H1 (cell line): ENCODE measurements around the gene CD200. TPM values are rescaled to one million over a fixed set of nuclear protein-coding genes. Genes with fewer than 3 reads are reported as not detected.

ENCODE experiments used
- CTCF ChIA-PET: fragments of 300-600 bp; sonication (Branson Sonifier 250); formaldehyde crosslinking; loops from one replicate; lab custom pipeline; 2021; ENCODE audit not compliant: partially characterized antibody; lab: Charles Lee
- POLR2A ChIA-PET: fragments of 300-600 bp; sonication (Branson Sonifier 250); formaldehyde crosslinking; loops from one replicate; lab custom pipeline; 2021; ENCODE audit warnings: inconsistent platforms; ENCODE audit not compliant: partially characterized antibody; lab: Charles Lee
- DNase-seq, 2 experiments: peaks; one replicate each; pipeline versions ENCODE4 v3.0.0 to v3.0.0-alpha.2; 2010 to 2022; ENCODE audit warnings: low spot score in 2 of 2, low read depth in 1 of 2, mixed read lengths in 1 of 2
- FAIRE-seq: peaks from 2 replicates; lab custom pipeline; 2011; peaks lifted over from hg19 to GRCh38; lab: Jason Lieb, UNC
- H2AFZ ChIP-seq: 2 replicates; pipeline ENCODE4 v1.8.1; 2012; ENCODE audit warnings: low read length, inconsistent platforms
- H2AK5ac ChIP-seq: 2 replicates; pipeline ENCODE4 v1.6.1; 2013; ENCODE audit warnings: low read depth, low read length
- H2BK120ac ChIP-seq: replicated peaks from 2 replicates; pipeline ENCODE3; 2013; ENCODE audit warnings: low read depth, low read length, inconsistent platforms
- H2BK12ac ChIP-seq: 2 replicates; pipeline ENCODE4 v1.6.1; 2013; ENCODE audit warnings: low read depth, low read length
- H2BK15ac ChIP-seq: 2 replicates; pipeline ENCODE4 v1.6.1; 2013; ENCODE audit warnings: low read length
- H2BK20ac ChIP-seq: 2 replicates; pipeline ENCODE4 v1.6.1; 2013; ENCODE audit warnings: low read length
- H2BK5ac ChIP-seq: 2 replicates; pipeline ENCODE4 v1.6.1; 2013; ENCODE audit warnings: low read depth, low read length
- H3K14ac ChIP-seq: 2 replicates; pipeline ENCODE4 v1.6.1; 2013; ENCODE audit warnings: inconsistent platforms; ENCODE audit not compliant: insufficient read length
- H3K18ac ChIP-seq: 2 replicates; pipeline ENCODE4 v1.6.1; 2013; ENCODE audit warnings: low read length; ENCODE audit errors: extremely low read depth
- H3K23ac ChIP-seq: 2 replicates; pipeline ENCODE4 v1.6.1; 2013; ENCODE audit warnings: inconsistent platforms; ENCODE audit not compliant: insufficient read length
- H3K23me2 ChIP-seq: 2 replicates; pipeline ENCODE4 v1.6.1; 2013; ENCODE audit warnings: low read depth, low read length
- H3K27ac ChIP-seq: 2 replicates; pipeline ENCODE4 v1.6.1; 2011; ENCODE audit warnings: low read depth, low read length, inconsistent platforms
- H3K27me3 ChIP-seq, 4 experiments: replicated peaks in 1 of 4; 1 replicate in 1 of 4; 2 replicates in 3 of 4; pipeline versions ENCODE4 v1.6.1 to v1.8.1; 2011 to 2013; ENCODE audit warnings: low read length in 3 of 4, mild to moderate bottlenecking in 3 of 4, inconsistent platforms in 2 of 4, mixed read lengths in 2 of 4, moderate library complexity in 1 of 4; ENCODE audit not compliant: control insufficient read depth in 3 of 4, insufficient read depth in 3 of 4; ENCODE audit errors: extremely low read depth in 1 of 4
- H3K36me3 ChIP-seq, 4 experiments: 2 replicates each; pipeline versions ENCODE4 v1.6.1 to v1.8.1; 2011 to 2013; ENCODE audit warnings: mild to moderate bottlenecking in 4 of 4, low read length in 3 of 4, moderate library complexity in 2 of 4, control low read depth in 1 of 4, inconsistent platforms in 1 of 4; ENCODE audit not compliant: insufficient read depth in 4 of 4, control insufficient read depth in 2 of 4
- H3K4ac ChIP-seq: replicated peaks from 2 replicates; pipeline ENCODE3; 2013; ENCODE audit warnings: low read length, low read depth, mixed read lengths, inconsistent platforms; ENCODE audit not compliant: insufficient read length
- H3K4me1 ChIP-seq, 4 experiments: replicated peaks in 1 of 4; 1 replicate in 1 of 4; 2 replicates in 3 of 4; pipeline versions ENCODE4 v1.6.1 to v1.8.1; 2011 to 2013; ENCODE audit warnings: low read length in 3 of 4, inconsistent platforms in 2 of 4, mixed read lengths in 1 of 4; ENCODE audit not compliant: insufficient read depth in 4 of 4, control insufficient read depth in 3 of 4
- H3K4me2 ChIP-seq, 2 experiments: 2 replicates each; pipeline versions ENCODE4 v1.6.1 to v1.8.1; 2011 to 2013; ENCODE audit warnings: low read depth in 2 of 2, low read length in 2 of 2, control low read depth in 1 of 2, inconsistent platforms in 1 of 2, mild to moderate bottlenecking in 1 of 2; ENCODE audit not compliant: insufficient read depth in 1 of 2
- H3K4me3 ChIP-seq, 4 experiments: fragments of 200-600, 300-600 bp in 1 of 4; sonication (generic), shearing (Covaris generic), sonication (Bioruptor Twin) in 1 of 4; 2 replicates each; pipeline versions ENCODE4 v1.5.1 to v1.8.1; 2011 to 2016; ENCODE audit warnings: low read length in 4 of 4, low read depth in 3 of 4, control low read depth in 2 of 4, inconsistent platforms in 2 of 4, mild to moderate bottlenecking in 2 of 4, mixed read lengths in 1 of 4, moderate library complexity in 1 of 4; ENCODE audit not compliant: insufficient read depth in 2 of 4; ENCODE audit errors: extremely low read depth in 1 of 4
- H3K56ac ChIP-seq: replicated peaks from 2 replicates; pipeline ENCODE3; 2013; ENCODE audit warnings: low read depth, mild to moderate bottlenecking, mixed read lengths, low read length, inconsistent platforms; ENCODE audit not compliant: insufficient read length
- H3K79me1 ChIP-seq: 2 replicates; pipeline ENCODE4 v1.6.1; 2013; ENCODE audit warnings: low read depth, low read length, control low read depth
- H3K79me2 ChIP-seq, 2 experiments: 2 replicates each; pipeline versions ENCODE4 v1.6.1 to v1.8.1; 2012 to 2013; ENCODE audit warnings: low read length in 2 of 2, mild to moderate bottlenecking in 2 of 2, inconsistent platforms in 1 of 2; ENCODE audit not compliant: insufficient read depth in 2 of 2, control insufficient read depth in 1 of 2
- H3K9ac ChIP-seq, 4 experiments: replicated peaks in 1 of 4; 1 replicate in 1 of 4; 2 replicates in 3 of 4; pipeline versions ENCODE4 v1.6.1 to v1.8.1; 2011 to 2013; ENCODE audit warnings: low read depth in 3 of 4, low read length in 3 of 4, control low read depth in 2 of 4, mild to moderate bottlenecking in 2 of 4, moderate library complexity in 2 of 4, inconsistent platforms in 1 of 4; ENCODE audit errors: extremely low read depth in 1 of 4
- H3K9me3 ChIP-seq, 2 experiments: 2 replicates each; pipeline versions ENCODE4 v1.6.1 to v1.8.1; 2012 to 2013; ENCODE audit warnings: mild to moderate bottlenecking in 2 of 2, moderate library complexity in 2 of 2, control low read depth in 1 of 2, inconsistent platforms in 1 of 2, low read depth in 1 of 2, low read length in 1 of 2, mixed read lengths in 1 of 2; ENCODE audit not compliant: insufficient read depth in 2 of 2
- H4K20me1 ChIP-seq, 2 experiments: replicated peaks in 1 of 2; 2 replicates each; pipeline versions ENCODE3 to v1.8.1; 2011 to 2013; ENCODE audit warnings: inconsistent platforms in 2 of 2, low read length in 2 of 2, mild to moderate bottlenecking in 1 of 2; ENCODE audit not compliant: insufficient read depth in 2 of 2, control insufficient read depth in 1 of 2
- H4K5ac ChIP-seq: 2 replicates; pipeline ENCODE4 v1.6.1; 2013; ENCODE audit warnings: low read length, low read depth, mixed read lengths, inconsistent platforms; ENCODE audit not compliant: insufficient read length
- H4K8ac ChIP-seq: 2 replicates; pipeline ENCODE4 v1.8.0; 2013; ENCODE audit warnings: mild to moderate bottlenecking, moderate library complexity, low read length, inconsistent platforms; ENCODE audit not compliant: insufficient read depth; ENCODE audit errors: extremely low read depth
- H4K91ac ChIP-seq: replicated peaks from 2 replicates; pipeline ENCODE3; 2013; ENCODE audit warnings: low read length, mixed read lengths, inconsistent platforms; ENCODE audit not compliant: insufficient read length
- BRCA1 ChIP-seq: IDR thresholded peaks from 2 replicates; pipeline ENCODE4 v1.6.1; 2012; ENCODE audit warnings: low read depth, low read length, improper control_type of control experiment
- RXRA ChIP-seq: IDR thresholded peaks from 2 replicates; pipeline ENCODE4 v1.6.1; 2011; ENCODE audit warnings: low read depth, mild to moderate bottlenecking, low read length, moderate library complexity; ENCODE audit not compliant: insufficient read depth
- TCF12 ChIP-seq: IDR thresholded peaks from 2 replicates; pipeline ENCODE4 v1.6.1; 2011; ENCODE audit warnings: low read depth, mild to moderate bottlenecking, low read length
- TEAD4 ChIP-seq: IDR thresholded peaks from 2 replicates; pipeline ENCODE4 v1.6.1; 2012; ENCODE audit warnings: low read depth, low read length, inconsistent platforms, mixed read lengths
- WGBS, 2 experiments: shearing (Covaris generic) in 1 of 2; methylation state at CpG; one replicate each; pipeline versions ENCODE4 v1.1.6 to v1.1.7; 2013 to 2015; ENCODE audit warnings: low lambda C conversion rate in 2 of 2, mixed read lengths in 2 of 2, inconsistent platforms in 1 of 2, low coverage in 1 of 2, missing lambda C conversion rate in 1 of 2; ENCODE audit not compliant: insufficient replicate concordance in 2 of 2, insufficient coverage in 1 of 2, insufficient read length in 1 of 2; ENCODE audit errors: extremely low coverage in 1 of 2, missing lambda C conversion rate in 1 of 2; 5-methylcytosine and 5-hydroxymethylcytosine counted together
- polyA plus RNA-seq, 7 experiments: library from polyadenylated mRNA; depleted of rRNA in 3 of 7; stranded (reverse) in 5 of 7; unstranded in 2 of 7; fragments of >200 nt in 5 of 7; fragments of 200-250 nt in 2 of 7; gene quantifications; 1 replicate in 5 of 7; 2 replicates in 1 of 7; 4 replicates in 1 of 7; pipeline versions ENCODE4 v1.2.1 to v1.2.3, GENCODE V29; 2011 to 2013; ENCODE audit warnings: missing spikeins in 2 of 7, mixed read lengths in 2 of 7
- total RNA-seq: library from RNA; stranded (reverse); fragmentation: NEBNext Ultra II Directional; extraction: Animal tissue kit (Norgen Biotek cat#: 25700); gene quantifications from 2 replicates; pipeline ENCODE4 v1.2.1, GENCODE V29; 2021

The CD200 gene
- total and polyA plus RNA-seq, 2 of the 8 experiments (the other 6 are each of a cell fraction or from before 2014, with no cell fraction given): 45.8 to 50.2 TPM

DNA sequence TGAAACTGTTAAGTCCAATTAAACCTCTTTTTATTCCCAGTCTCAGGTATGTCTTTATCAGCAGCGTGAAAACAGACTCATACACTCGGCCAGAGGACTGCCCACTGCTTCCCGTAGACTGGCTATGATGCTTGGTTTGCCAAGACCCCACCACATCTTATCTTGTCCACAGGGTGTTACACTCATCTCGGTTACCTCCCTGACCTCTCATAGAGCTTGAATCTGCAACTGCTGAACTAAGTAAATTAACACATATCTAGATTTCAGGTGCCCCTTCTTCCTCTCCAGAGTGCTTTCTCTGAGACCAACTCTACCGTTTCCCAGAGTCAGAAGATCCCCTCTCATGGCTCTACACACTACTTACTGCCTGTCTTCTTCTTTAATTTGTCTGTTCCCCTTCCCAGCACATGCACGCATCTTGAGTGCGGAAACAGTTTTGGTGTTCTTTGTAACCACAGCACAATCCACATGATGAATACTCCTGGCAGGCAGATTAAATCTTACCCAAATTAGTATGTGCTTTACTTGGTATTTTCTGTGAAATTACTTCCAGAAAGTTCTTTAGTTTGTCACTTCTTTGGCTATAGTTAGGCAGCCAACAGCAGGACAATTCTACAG is 49.7 kb downstream of the CD200 start:
- no peak overlapping the region for H3K23ac ChIP-seq
- H2BK20ac ChIP-seq: no peak overlapping the region
- ChIA-PET CTCF (interaction anchor here (1.7 kb wide), 1 partner anchor 271 kb away, joined by 3 read pairs; no protein-coding TSS in a partner anchor), POLR2A (interaction anchor here (1.0 kb wide), 1 partner anchor 21 kb away, joined by 4 read pairs; no protein-coding TSS in a partner anchor)
- H2BK5ac ChIP-seq: peak overlapping the region; percentile 6; the same call in 1 of the 2 replicates
- no peak overlapping the region for H2AK5ac ChIP-seq
- H3K23me2 ChIP-seq: no peaks in the 10 kb centered on the region
- no peaks in the 10 kb centered on the region for H3K27me3 ChIP-seq
- 0 out of 2 replicates have a peak overlapping the region, but pooled peaks have one; percentile 29 for H2AFZ ChIP-seq
- no peak overlapping the region for H2BK12ac ChIP-seq
- no peak overlapping the region for H2BK15ac ChIP-seq
- H3K14ac ChIP-seq: no peak overlapping the region
- H4K5ac ChIP-seq: no peak overlapping the region
- no peak overlapping the region for H3K4me2 ChIP-seq
- no peaks in the 10 kb centered on the region for H4K20me1 ChIP-seq
- H3K4me1 ChIP-seq: peaks cover 0 to 5% (median 0%) of the 10 kb centered on the region in 4 experiments; a peak in 3 of 7 replicates
- no peak overlapping the region for H4K8ac ChIP-seq
- WGBS, 2 experiments: 91% methylated on average over 7 of the region's 7 CpGs; no CpG with 5 or more reads in 1 of the 2 experiments
- DNase-seq: no peak
- H3K36me3 ChIP-seq: no peaks in the 10 kb centered on the region
- no peak for FAIRE-seq
- no peak overlapping the region for H3K56ac ChIP-seq
- H3K9ac ChIP-seq: no peak overlapping the region
- H2BK120ac ChIP-seq: no peak overlapping the region
- no peaks in the 10 kb centered on the region for H3K79me2 ChIP-seq
- no peak overlapping the region for H3K4me3 ChIP-seq
- H3K27ac ChIP-seq: no peak overlapping the region
- H3K4ac ChIP-seq: no peak overlapping the region
- H3K18ac ChIP-seq: no peak overlapping the region
- no peak for TF ChIP-seq RXRA
- no peak for TF ChIP-seq TEAD4
- no peak for TF ChIP-seq BRCA1
- TF ChIP-seq TCF12: no peak
- H3K9me3 ChIP-seq: no peaks in the 10 kb centered on the region
- no peaks in the 10 kb centered on the region for H3K79me1 ChIP-seq
- H4K91ac ChIP-seq: no peak overlapping the region
